Measurements from ENCODE around the gene LIN54. TPM values are rescaled to one million over a fixed set of nuclear protein-coding genes. Genes with fewer than 3 reads are reported as not detected.

The LIN54 gene
- total and polyA plus RNA-seq, 2 of the 13 experiments (the other 11 are each of a cell fraction or from before 2014, with no cell fraction given): 25.2 to 32.9 TPM

DNA sequence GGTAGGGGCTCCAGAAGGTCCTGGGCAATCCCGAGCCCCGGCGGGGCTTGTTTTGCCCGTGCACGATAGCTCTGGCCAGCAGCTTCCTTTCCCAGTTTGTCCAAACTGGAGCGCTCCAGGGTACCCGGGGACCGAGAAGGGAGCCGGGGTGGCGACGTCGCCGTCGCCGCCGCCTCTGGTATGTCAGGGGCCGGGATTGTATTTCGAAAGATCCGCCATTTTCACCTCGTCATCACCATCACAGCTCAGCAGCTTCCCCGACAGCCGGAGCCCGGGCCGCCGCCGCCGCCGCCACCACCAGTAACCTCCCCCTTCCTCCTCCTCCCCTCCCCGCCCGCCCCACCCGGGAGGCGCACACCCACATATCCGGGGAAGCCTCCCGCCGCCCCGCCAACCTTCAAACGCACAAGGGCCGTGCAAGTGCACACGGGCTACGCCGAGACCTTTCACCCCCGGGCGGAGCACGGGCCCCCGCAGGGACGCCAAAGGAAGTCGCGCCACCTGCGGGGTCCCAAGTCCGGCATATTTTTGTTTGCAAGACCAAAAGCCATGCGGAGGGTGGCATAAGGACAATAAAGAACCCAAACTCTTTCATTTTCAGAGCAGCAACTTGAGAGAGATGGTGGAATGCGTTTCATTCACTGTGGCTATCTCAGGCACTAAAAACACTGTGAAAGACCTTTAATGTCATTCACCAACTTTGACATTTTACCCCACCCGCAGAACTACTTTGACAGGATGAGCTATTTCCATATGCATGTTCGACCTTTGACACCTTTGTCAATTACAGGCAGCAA, at the start of gene LIN54 (continued):
- TF ChIP-seq, protein P1, sequence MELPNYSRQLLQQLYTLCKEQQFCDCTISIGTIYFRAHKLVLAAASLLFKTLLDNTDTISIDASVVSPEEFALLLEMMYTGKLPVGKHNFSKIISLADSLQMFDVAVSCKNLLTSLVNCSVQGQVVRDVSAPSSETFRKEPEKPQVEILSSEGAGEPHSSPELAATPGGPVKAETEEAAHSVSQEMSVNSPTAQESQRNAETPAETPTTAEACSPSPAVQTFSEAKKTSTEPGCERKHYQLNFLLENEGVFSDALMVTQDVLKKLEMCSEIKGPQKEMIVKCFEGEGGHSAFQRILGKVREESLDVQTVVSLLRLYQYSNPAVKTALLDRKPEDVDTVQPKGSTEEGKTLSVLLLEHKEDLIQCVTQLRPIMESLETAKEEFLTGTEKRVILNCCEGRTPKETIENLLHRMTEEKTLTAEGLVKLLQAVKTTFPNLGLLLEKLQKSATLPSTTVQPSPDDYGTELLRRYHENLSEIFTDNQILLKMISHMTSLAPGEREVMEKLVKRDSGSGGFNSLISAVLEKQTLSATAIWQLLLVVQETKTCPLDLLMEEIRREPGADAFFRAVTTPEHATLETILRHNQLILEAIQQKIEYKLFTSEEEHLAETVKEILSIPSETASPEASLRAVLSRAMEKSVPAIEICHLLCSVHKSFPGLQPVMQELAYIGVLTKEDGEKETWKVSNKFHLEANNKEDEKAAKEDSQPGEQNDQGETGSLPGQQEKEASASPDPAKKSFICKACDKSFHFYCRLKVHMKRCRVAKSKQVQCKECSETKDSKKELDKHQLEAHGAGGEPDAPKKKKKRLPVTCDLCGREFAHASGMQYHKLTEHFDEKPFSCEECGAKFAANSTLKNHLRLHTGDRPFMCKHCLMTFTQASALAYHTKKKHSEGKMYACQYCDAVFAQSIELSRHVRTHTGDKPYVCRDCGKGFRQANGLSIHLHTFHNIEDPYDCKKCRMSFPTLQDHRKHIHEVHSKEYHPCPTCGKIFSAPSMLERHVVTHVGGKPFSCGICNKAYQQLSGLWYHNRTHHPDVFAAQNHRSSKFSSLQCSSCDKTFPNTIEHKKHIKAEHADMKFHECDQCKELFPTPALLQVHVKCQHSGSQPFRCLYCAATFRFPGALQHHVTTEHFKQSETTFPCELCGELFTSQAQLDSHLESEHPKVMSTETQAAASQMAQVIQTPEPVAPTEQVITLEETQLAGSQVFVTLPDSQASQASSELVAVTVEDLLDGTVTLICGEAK (IDR thresholded peaks at IDR 0.05): no peak
- TF ChIP-seq, protein P1 (CRISPR knock-in tag; IDR thresholded peaks at IDR 0.05): no peak
- TF ChIP-seq KDM4B (CRISPR knock-in tag; IDR thresholded peaks at IDR 0.05): peak; percentile 36; the same call in 1 of the 2 replicates
- TF ChIP-seq, protein P2, sequence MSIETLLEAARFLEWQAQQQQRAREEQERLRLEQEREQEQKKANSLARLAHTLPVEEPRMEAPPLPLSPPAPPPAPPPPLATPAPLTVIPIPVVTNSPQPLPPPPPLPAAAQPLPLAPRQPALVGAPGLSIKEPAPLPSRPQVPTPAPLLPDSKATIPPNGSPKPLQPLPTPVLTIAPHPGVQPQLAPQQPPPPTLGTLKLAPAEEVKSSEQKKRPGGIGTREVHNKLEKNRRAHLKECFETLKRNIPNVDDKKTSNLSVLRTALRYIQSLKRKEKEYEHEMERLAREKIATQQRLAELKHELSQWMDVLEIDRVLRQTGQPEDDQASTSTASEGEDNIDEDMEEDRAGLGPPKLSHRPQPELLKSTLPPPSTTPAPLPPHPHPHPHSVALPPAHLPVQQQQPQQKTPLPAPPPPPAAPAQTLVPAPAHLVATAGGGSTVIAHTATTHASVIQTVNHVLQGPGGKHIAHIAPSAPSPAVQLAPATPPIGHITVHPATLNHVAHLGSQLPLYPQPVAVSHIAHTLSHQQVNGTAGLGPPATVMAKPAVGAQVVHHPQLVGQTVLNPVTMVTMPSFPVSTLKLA (IDR thresholded peaks at IDR 0.05): peak; percentile 84
- no peak for TF ChIP-seq ZSCAN29 (CRISPR knock-in tag; conservative IDR thresholded peaks at IDR 0.05)
- TF ChIP-seq SRSF1 (optimal IDR thresholded peaks at IDR 0.05; ENCODE audit: low read depth, low read length): no peak
- 0 out of 2 replicates have a peak, but pooled peaks have one; percentile 65 for TF ChIP-seq KMT2A (CRISPR knock-in tag; IDR thresholded peaks at IDR 0.05)
- no peak for TF ChIP-seq MYNN (CRISPR knock-in tag; IDR thresholded peaks at IDR 0.05; ENCODE audit: low read depth)
- TF ChIP-seq ZFP41 (CRISPR knock-in tag; IDR thresholded peaks at IDR 0.05; ENCODE audit: borderline replicate concordance): no peak
- TF ChIP-seq ZNF775 (CRISPR knock-in tag; IDR thresholded peaks at IDR 0.05; ENCODE audit: borderline replicate concordance): no peak
- TF ChIP-seq MED1 (CRISPR knock-in tag; IDR thresholded peaks at IDR 0.05): peak; percentile 84
- no peak for TF ChIP-seq ZMYM3 (CRISPR knock-in tag; IDR thresholded peaks at IDR 0.05)
- TF ChIP-seq ARNT (IDR thresholded peaks at IDR 0.05): no peak
- peak; percentile 84 for TF ChIP-seq RXRB (CRISPR knock-in tag; IDR thresholded peaks at IDR 0.05; ENCODE audit: borderline replicate concordance)
- TF ChIP-seq, protein P3, sequence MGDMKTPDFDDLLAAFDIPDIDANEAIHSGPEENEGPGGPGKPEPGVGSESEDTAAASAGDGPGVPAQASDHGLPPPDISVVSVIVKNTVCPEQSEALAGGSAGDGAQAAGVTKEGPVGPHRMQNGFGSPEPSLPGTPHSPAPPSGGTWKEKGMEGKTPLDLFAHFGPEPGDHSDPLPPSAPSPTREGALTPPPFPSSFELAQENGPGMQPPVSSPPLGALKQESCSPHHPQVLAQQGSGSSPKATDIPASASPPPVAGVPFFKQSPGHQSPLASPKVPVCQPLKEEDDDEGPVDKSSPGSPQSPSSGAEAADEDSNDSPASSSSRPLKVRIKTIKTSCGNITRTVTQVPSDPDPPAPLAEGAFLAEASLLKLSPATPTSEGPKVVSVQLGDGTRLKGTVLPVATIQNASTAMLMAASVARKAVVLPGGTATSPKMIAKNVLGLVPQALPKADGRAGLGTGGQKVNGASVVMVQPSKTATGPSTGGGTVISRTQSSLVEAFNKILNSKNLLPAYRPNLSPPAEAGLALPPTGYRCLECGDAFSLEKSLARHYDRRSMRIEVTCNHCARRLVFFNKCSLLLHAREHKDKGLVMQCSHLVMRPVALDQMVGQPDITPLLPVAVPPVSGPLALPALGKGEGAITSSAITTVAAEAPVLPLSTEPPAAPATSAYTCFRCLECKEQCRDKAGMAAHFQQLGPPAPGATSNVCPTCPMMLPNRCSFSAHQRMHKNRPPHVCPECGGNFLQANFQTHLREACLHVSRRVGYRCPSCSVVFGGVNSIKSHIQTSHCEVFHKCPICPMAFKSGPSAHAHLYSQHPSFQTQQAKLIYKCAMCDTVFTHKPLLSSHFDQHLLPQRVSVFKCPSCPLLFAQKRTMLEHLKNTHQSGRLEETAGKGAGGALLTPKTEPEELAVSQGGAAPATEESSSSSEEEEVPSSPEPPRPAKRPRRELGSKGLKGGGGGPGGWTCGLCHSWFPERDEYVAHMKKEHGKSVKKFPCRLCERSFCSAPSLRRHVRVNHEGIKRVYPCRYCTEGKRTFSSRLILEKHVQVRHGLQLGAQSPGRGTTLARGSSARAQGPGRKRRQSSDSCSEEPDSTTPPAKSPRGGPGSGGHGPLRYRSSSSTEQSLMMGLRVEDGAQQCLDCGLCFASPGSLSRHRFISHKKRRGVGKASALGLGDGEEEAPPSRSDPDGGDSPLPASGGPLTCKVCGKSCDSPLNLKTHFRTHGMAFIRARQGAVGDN (CRISPR knock-in tag; IDR thresholded peaks at IDR 0.05): peak; percentile 75
